Stromal cell of bone marrow (primary cell): ENCODE results near the gene RASSF4.
"Not testable (repeated sequence)": the region's sequence is repeated elsewhere in the genome, so short reads cannot be mapped to it uniquely, and the experiment has no call there.

Experiments used
- DNase-seq: peaks from one replicate; pipeline ENCODE4 v3.0.0-alpha.2; 2012; ENCODE audit warnings: low read depth

The RASSF4 gene

GRCh38 chr10:45004661-45005060 is 45.1 kb downstream of the RASSF4 start:
- DNase-seq, result no peak

- no peak for DNase-seq
These were observed 45.7 kb downstream of the RASSF4 start for GRCh38 chr10:45005284-45005683.

GRCh38 chr10:45006276-45007030 is 46.9 kb downstream of the RASSF4 start:
- DNase-seq, result no peak

GRCh38 chr10:45008524-45009161 is 49.0 kb downstream of the RASSF4 start:
- peak; percentile 84 for DNase-seq

GRCh38 chr10:45014557-45014956 is 55.0 kb downstream of the RASSF4 start:
- not testable (repeated sequence) for DNase-seq

- DNase-seq, result no peak
These were observed 56.0 kb downstream of the RASSF4 start for GRCh38 chr10:45015590-45015989.

- no peak for DNase-seq
These were observed 63.8 kb downstream of the RASSF4 start for GRCh38 chr10:45023426-45023825.

GRCh38 chr10:45034301-45034700 is 74.7 kb downstream of the RASSF4 start:
- DNase-seq, result no peak

GRCh38 chr10:45035673-45036072 is 76.1 kb downstream of the RASSF4 start:
- DNase-seq, result no peak

- no peak for DNase-seq
These were observed 81.4 kb downstream of the RASSF4 start for GRCh38 chr10:45040921-45041542.

GRCh38 chr10:45044290-45044689 is 84.7 kb downstream of the RASSF4 start:
- no peak for DNase-seq
